Testis (tissue), 3 donors: Measurements from ENCODE around the gene CRISP3. TPM values are rescaled to one million over a fixed set of nuclear protein-coding genes. Genes with fewer than 3 reads are reported as not detected.

Source experiments
- DNase-seq: peaks from one replicate; pipeline ENCODE4 v3.0.0-alpha.2; 2019
- H3K27ac ChIP-seq, 2 donors: fragments of 200-600 bp; sonication (generic); one replicate each; pipeline ENCODE4 v1.5.1; 2019
- H3K27me3 ChIP-seq: fragments of 200-600 bp; sonication (generic); one replicate; pipeline ENCODE4 v1.5.1; 2019
- H3K36me3 ChIP-seq: fragments of 200-600 bp; sonication (generic); one replicate; pipeline ENCODE4 v1.5.1; 2017; ENCODE audit warnings: low read depth; ENCODE audit errors: missing control alignments
- H3K4me1 ChIP-seq: fragments of 200-600 bp; sonication (generic); one replicate; pipeline ENCODE4 v1.5.1; 2019
- H3K4me3 ChIP-seq, 2 donors: fragments of 200-600 bp; sonication (generic); one replicate each; pipeline ENCODE4 v1.5.1; 2017 to 2019
- H3K9me3 ChIP-seq: fragments of 200-600 bp; sonication (generic); one replicate; pipeline ENCODE4 v1.5.1; 2017
- CTCF ChIP-seq, 3 experiments: fragments of 450-650 bp in 2 of 3; fragments of 200-600 bp in 1 of 3; sonication (generic) in 1 of 3; IDR thresholded peaks; one replicate each; pipeline ENCODE4 v1.5.1; 2016 to 2019; ENCODE audit warnings: antibody characterized with exemption in 3 of 3, mild to moderate bottlenecking in 2 of 3, moderate library complexity in 1 of 3
- POLR2A ChIP-seq: fragments of 450-650 bp; IDR thresholded peaks from one replicate; pipeline ENCODE4 v1.6.1; 2017; ENCODE audit warnings: antibody characterized with exemption, mild to moderate bottlenecking, moderate library complexity
- WGBS, 2 donors: methylation state at CpG; one replicate each; pipeline ENCODE4 v1.1.5; 2018; 5-methylcytosine and 5-hydroxymethylcytosine counted together
- intact Hi-C: fragments of 100-400 bp; cut with DNase I; formaldehyde crosslinking; loops from one replicate; pipeline ENCODE4 v1.15.1; 2023; ENCODE audit warnings: low total_unique reads
- polyA plus RNA-seq: library from polyadenylated mRNA; stranded (reverse); fragments of 350-450 nt; fragmentation: Illumina TruSeq; extraction: RNeasy Lipid Tissue Mini Kit (QIAGEN cat#74804); gene quantifications from one replicate; pipeline ENCODE4 v1.2.3, GENCODE V29; 2014; ENCODE audit warnings: low read depth, low replicate concordance; ENCODE audit not compliant: insufficient read depth
- total RNA-seq, 2 donors: library from RNA; depleted of rRNA; stranded (reverse); fragments of >200 nt; gene quantifications; one replicate each; pipeline ENCODE4 v1.2.3, GENCODE V29; 2016

The CRISP3 gene
- total and polyA plus RNA-seq, 3 donors from 2014 or later, result 0.12 TPM; not detected in 2

- peaks cover 3% of the 10 kb centered on the region for H3K4me1 ChIP-seq
- intact Hi-C loops, result no loop called here
- WGBS, 2 donors, result 32 to 36% methylated on average over 2 of the region's 2 CpGs
Measured at GRCh38 chr6:49764571-49765236, 20.5 kb upstream of the CRISP3 start.

GRCh38 chr6:49743429-49743828 lies 759 bp downstream of the CRISP3 start:
- no peak for DNase-seq
- 63 to 64% methylated on average over 4 of the region's 4 CpGs for WGBS, 2 donors
- Histone ChIP-seq H3K27ac (no peak overlapping the region), H3K36me3 (no peaks in the 10 kb centered on the region), H3K9me3 (no peaks in the 10 kb centered on the region), H3K27me3 (no peaks in the 10 kb centered on the region), H3K4me1 (no peaks in the 10 kb centered on the region), H3K4me3 (no peak overlapping the region)
- intact Hi-C loops, result no loop called here
- TF ChIP-seq POLR2A, result no peak
- no peak for TF ChIP-seq CTCF (IDR thresholded peaks at IDR 0.05)

More at GRCh38 chr6:49764571-49765236, 20.5 kb upstream of the CRISP3 start:
- DNase-seq, result peak; percentile 78
- TF ChIP-seq CTCF (IDR thresholded peaks at IDR 0.05), result no peak
- TF ChIP-seq POLR2A, result no peak
- Histone ChIP-seq H3K9me3 (no peaks in the 10 kb centered on the region), H3K36me3 (no peaks in the 10 kb centered on the region), H3K4me3 (no peak overlapping the region), H3K27ac (peak overlapping the region in 1 of 2 donors; percentile 56), H3K27me3 (no peaks in the 10 kb centered on the region)

GRCh38 chr6:49739423-49739822 lies 4.8 kb downstream of the CRISP3 start:
- H3K9me3 ChIP-seq, result no peaks in the 10 kb centered on the region
- no peaks in the 10 kb centered on the region for H3K27me3 ChIP-seq
- no peak for TF ChIP-seq POLR2A
- no peak for TF ChIP-seq CTCF (IDR thresholded peaks at IDR 0.05)
- no peak for DNase-seq
- H3K4me3 ChIP-seq, result no peak overlapping the region
- no peaks in the 10 kb centered on the region for H3K36me3 ChIP-seq
- H3K27ac ChIP-seq, result no peak overlapping the region
- H3K4me1 ChIP-seq, result no peaks in the 10 kb centered on the region
- intact Hi-C loops, result no loop called here
- 82 to 84% methylated on average over 2 of the region's 2 CpGs for WGBS, 2 donors

GRCh38 chr6:49736017-49736508 lies 8.1 kb downstream of the CRISP3 start:
- Histone ChIP-seq H3K9me3 (no peaks in the 10 kb centered on the region), H3K27ac (no peak overlapping the region), H3K4me3 (no peak overlapping the region), H3K36me3 (no peaks in the 10 kb centered on the region), H3K27me3 (no peaks in the 10 kb centered on the region), H3K4me1 (no peaks in the 10 kb centered on the region)
- TF ChIP-seq CTCF (IDR thresholded peaks at IDR 0.05), result no peak
- TF ChIP-seq POLR2A, result no peak
- DNase-seq, result no peak
- intact Hi-C loops, result no loop called here
- WGBS, 2 donors, result 48 to 56% methylated on average over 4 of the region's 4 CpGs

GRCh38 chr6:49733680-49734079 lies 10.5 kb downstream of the CRISP3 start:
- Histone ChIP-seq H3K9me3 (no peaks in the 10 kb centered on the region), H3K4me1 (no peaks in the 10 kb centered on the region), H3K36me3 (no peaks in the 10 kb centered on the region), H3K4me3 (no peak overlapping the region), H3K27ac (no peak overlapping the region), H3K27me3 (no peaks in the 10 kb centered on the region)
- no peak for DNase-seq
- TF ChIP-seq POLR2A (no peak), CTCF (IDR thresholded peaks at IDR 0.05) (no peak)
- whole genome bisulfite sequencing, 2 donors, result 73 to 87% methylated on average over 2 of the region's 2 CpGs
- intact Hi-C loops, result no loop called here
